ENCODE data around the gene SECTM1. TPM values are rescaled to one million over a fixed set of nuclear protein-coding genes. Genes with fewer than 3 reads are reported as not detected.

The SECTM1 gene
- total and polyA plus RNA-seq, 7 donors = 0.70 to 2.3 (median 1.2) TPM

DNA sequence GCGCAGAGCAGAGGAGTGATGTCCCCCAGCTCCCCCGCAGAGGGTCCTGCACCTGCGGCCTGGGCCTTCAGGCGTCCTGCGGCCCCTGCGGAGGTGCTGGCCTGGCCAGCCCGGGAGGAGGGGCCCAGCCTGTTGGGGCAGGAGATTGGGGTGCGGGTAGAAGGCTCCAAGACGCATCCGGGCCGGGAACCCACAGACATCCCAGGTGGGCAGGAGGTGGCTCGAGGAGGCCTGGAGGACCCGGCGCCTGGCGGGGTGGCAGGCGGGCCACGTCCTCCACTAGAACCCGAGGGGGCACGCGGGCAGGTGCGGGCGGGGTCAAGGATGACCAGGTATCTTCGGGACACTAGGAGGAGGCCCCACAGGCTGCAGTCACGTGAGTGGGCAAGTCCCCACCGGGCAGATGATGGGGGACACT lies 647 bp upstream of the SECTM1 start:
- Histone ChIP-seq H3K4me3 (peak overlapping the region; percentile 63), H3K27me3 (ENCODE audit: insufficient read depth in 3 of 3, low read length in 2 of 3) (peaks cover 0 to 49% (median 14%) of the 10 kb centered on the region in 3 donors)
- intact Hi-C loops (cut with DNase I) = loop anchor here in 1 of 2 donors (5.0 kb wide), 1 partner anchor 307 kb away; no protein-coding TSS in a partner anchor

DNA sequence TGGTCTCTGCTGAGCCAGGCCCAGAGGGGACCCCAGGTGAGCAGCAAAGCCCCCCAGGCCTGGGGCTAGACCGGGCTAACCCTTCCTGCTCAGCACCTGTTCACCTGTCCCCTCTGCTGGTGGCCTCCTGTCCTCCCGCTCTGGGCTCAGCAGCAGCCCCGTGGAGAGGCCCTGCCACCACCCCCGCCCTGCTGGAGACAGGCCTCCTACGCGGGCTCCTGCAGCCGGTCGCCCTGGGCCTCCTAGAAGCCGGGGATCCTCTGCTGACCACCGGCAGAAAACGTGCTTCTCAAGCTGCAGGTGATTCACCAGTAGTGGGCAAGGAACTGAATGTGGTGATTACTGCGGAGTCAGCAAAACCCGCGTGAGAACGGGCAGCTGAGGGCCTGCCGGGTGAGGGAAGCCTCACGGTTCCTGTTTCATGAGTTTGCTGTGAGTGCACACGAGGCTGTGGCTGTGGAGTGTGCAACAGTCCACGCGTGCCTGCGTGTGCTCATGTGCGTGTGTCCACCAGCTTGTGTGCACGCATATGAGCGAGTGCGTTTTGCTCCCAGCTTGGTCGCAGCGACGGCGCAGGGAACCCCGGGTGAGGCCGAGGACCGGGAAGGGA lies 792 bp downstream of the SECTM1 start:
- Histone ChIP-seq H3K4me1 (peaks cover 17% of the 10 kb centered on the region), H3K4me3 (peak overlapping the region; percentile 63), H3K36me3 (ENCODE audit: insufficient read depth in 1 of 2, low read depth in 1 of 2) (no peaks in the 10 kb centered on the region), H3K9me3 (no peaks in the 10 kb centered on the region), H3K27ac (no peak overlapping the region), H3K27me3 (ENCODE audit: insufficient read depth in 3 of 3, low read length in 2 of 3) (peaks cover 0 to 53% (median 18%) of the 10 kb centered on the region in 3 donors)
- 31 to 50% (median 40%) methylated on average over 30 to 32 of the region's 32 CpGs for WGBS, 3 donors
- no peak for TF ChIP-seq CTCF (IDR thresholded peaks at IDR 0.05)
- ATAC-seq (peak; percentile 15 to 44 (median 30)), DNase-seq (peak in 1 of 2 donors; percentile 49)
- intact Hi-C loops (cut with DNase I) = loop anchor here in 1 of 2 donors (5.0 kb wide), 1 partner anchor 305 kb away; no protein-coding TSS in a partner anchor

More for the DNA sequence above, 647 bp upstream of the SECTM1 start:
- Histone ChIP-seq H3K27ac (no peak overlapping the region), H3K4me1 (peaks cover 24% of the 10 kb centered on the region), H3K9me3 (no peaks in the 10 kb centered on the region), H3K36me3 (ENCODE audit: insufficient read depth in 1 of 2, low read depth in 1 of 2) (no peaks in the 10 kb centered on the region)
- WGBS, 3 donors = 58 to 63% (median 60%) methylated on average over 24 to 25 of the region's 25 CpGs
- TF ChIP-seq CTCF (IDR thresholded peaks at IDR 0.05) = no peak
- DNase-seq (no peak), ATAC-seq (no peak)

GRCh38 chr17:82331345-82331939 lies 2.1 kb downstream of the SECTM1 start:
- no peak overlapping the region for H3K27ac ChIP-seq
- no peak for DNase-seq
- WGBS, 3 donors = 80 to 84% (median 83%) methylated on average over 25 of the region's 25 CpGs
- no peak for ATAC-seq
- intact Hi-C loops (cut with DNase I) = loop anchor here in 1 of 2 donors (5.0 kb wide), 1 partner anchor 304 kb away; no protein-coding TSS in a partner anchor
- TF ChIP-seq CTCF (IDR thresholded peaks at IDR 0.05) = no peak
- peaks cover 17% of the 10 kb centered on the region for H3K4me1 ChIP-seq
- peaks cover 0 to 53% (median 18%) of the 10 kb centered on the region in 3 donors for H3K27me3 ChIP-seq (ENCODE audit: insufficient read depth in 3 of 3, low read length in 2 of 3)
- no peaks in the 10 kb centered on the region for H3K9me3 ChIP-seq
- H3K4me3 ChIP-seq = no peak overlapping the region
- no peaks in the 10 kb centered on the region for H3K36me3 ChIP-seq (ENCODE audit: insufficient read depth in 1 of 2, low read depth in 1 of 2)

DNA sequence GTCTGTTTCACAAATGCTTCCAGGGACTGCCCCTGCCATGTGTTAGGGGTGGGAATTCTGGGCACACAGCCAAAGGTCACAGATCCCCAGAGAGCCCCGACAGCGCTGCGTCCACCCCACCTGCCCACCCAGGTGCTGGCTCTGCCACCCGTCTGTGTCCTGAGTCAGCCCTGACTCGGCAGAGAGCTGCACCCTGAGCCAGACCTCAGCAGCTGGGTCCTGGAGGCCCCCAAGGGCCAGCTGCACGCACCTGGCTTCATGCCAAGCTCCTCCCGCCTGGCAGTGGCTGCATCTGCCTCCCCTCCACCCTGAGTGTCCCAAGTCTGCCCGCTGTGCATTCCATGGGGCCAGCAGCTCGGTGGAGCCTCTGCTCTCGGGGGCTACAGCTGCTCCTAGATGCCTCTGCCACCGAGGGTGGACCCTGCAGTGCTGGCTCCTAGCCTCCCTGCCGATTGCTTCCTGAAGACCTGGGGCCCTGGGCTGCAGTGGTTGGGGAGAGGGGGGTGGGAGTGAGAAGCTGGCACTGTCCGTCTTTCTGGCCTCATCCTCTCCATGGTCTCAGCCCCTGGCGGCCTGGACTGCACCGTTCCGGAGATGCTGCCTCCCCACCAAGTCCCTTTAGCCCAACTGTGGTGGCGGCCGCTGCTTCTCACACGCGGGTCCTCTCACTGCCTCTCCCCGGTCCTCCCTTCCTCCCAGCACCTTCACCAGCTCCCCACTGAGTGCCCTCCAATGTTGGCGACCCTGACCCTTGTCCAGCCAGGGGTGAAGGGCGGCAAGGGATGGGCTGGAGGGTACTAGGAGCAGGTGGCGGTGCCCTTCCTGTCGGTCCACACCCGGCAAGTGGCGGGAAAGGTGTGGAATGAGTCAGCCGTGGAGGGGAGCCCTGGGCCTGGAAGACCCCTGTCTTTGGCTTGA lies 3.0 kb downstream of the SECTM1 start:
- Histone ChIP-seq H3K36me3 (ENCODE audit: insufficient read depth in 1 of 2, low read depth in 1 of 2) (no peaks in the 10 kb centered on the region), H3K27ac (no peak overlapping the region), H3K9me3 (no peaks in the 10 kb centered on the region), H3K27me3 (ENCODE audit: insufficient read depth in 3 of 3, low read length in 2 of 3) (peaks cover 0 to 53% (median 18%) of the 10 kb centered on the region in 3 donors), H3K4me1 (peaks cover 17% of the 10 kb centered on the region), H3K4me3 (no peak overlapping the region)
- peak in 1 of 2 donors; percentile 75 for DNase-seq
- whole genome bisulfite sequencing, 3 donors = 23 to 28% (median 26%) methylated on average over 23 to 28 of the region's 28 CpGs
- no peak for TF ChIP-seq CTCF (IDR thresholded peaks at IDR 0.05)
- ATAC-seq = peak in 3 of 4 donors; percentile 14 to 15 (median 14)
- intact Hi-C loops (cut with DNase I) = loop anchor here in 1 of 2 donors (5.0 kb wide), 1 partner anchor 303 kb away; no protein-coding TSS in a partner anchor

Data from psoas muscle (tissue), 8 donors.